Measurements from ENCODE around the gene MGST3. TPM values are rescaled to one million over a fixed set of nuclear protein-coding genes. Genes with fewer than 3 reads are reported as not detected.

The MGST3 gene
- total and polyA plus RNA-seq, 2 donors (not counting 1 experiment from before 2014, with no cell fraction given): 35.6 to 41.7 TPM

DNA sequence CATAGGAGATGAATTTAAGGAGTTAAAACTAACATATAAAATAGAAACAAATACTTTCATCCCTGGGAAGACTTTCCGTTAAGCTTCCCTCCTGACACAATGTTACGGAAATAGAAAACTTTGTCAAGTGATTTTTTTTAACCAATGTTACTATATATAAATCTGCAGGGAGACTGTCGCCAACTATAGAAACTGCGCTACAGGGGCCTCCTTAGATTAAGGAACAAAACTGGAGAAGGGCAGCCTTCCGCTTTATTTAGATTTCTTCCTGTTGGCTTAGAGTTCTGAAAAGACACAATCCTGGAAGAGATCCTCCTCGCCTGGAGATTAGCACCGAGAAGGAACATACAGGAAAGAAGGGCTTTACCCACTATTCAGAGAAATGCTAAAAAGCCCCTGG, 1.5 kb downstream of the MGST3 start:
- Histone ChIP-seq H3K9me3 (ENCODE audit: control extremely low read depth in 1 of 3, control insufficient read depth in 2 of 3, insufficient read depth in 1 of 3, low read length in 2 of 3) (no peaks in the 10 kb centered on the region), H3K27ac (ENCODE audit: low read length in 2 of 2) (no peak overlapping the region), H4K20me1 (ENCODE audit: control insufficient read depth, insufficient read depth, low read length, poor library complexity, severe bottlenecking) (peaks cover 7% of the 10 kb centered on the region), H3K4me3 (ENCODE audit: control extremely low read depth in 1 of 5, extremely low read depth in 1 of 5, insufficient read depth in 1 of 5, low read depth in 2 of 5, low read length in 4 of 5) (no peak overlapping the region), H2AFZ (ENCODE audit: insufficient read depth, low read depth, low read length, poor library complexity, severe bottlenecking) (no peak overlapping the region), H3K9ac (ENCODE audit: low read length) (peak overlapping the region; percentile 82), H3K27me3 (replicated peaks in 1 of 4; ENCODE audit: control extremely low read depth in 1 of 4, control insufficient read depth in 3 of 4, insufficient read depth in 4 of 4, low read length in 3 of 4) (no peaks in the 10 kb centered on the region), H3K4me1 (ENCODE audit: control insufficient read depth in 2 of 2, insufficient read depth in 2 of 2, low read length in 2 of 2) (peaks cover 30 to 36% of the 10 kb centered on the region in 2 donors), H3K36me3 (replicated peaks in 1 of 2; ENCODE audit: control extremely low read depth in 1 of 2, control insufficient read depth in 1 of 2, extremely low read depth in 1 of 2, insufficient read depth in 2 of 2, low read length in 1 of 2) (no peaks in the 10 kb centered on the region), H3K79me2 (ENCODE audit: control insufficient read depth, insufficient read depth, low read length) (peaks cover 28% of the 10 kb centered on the region), H3K4me2 (replicated peaks; ENCODE audit: low read depth, low read length, poor library complexity, severe bottlenecking) (peak overlapping the region; percentile 89)
- Mint-ChIP-seq H3K4me3 (peak overlapping the region; percentile 42), H3K27me3 (no peaks in the 10 kb centered on the region), H3K4me1 (peaks cover 36% of the 10 kb centered on the region), H3K9me3 (ENCODE audit: insufficient read depth) (no peaks in the 10 kb centered on the region), H3K27ac (no peak overlapping the region)
- ChIA-PET CTCF (interaction anchor here (2.1 kb wide), 1 partner anchor 35 kb away, joined by 9 read pairs; no protein-coding TSS in a partner anchor), POLR2A (interaction anchor here (2.4 kb wide), 1 partner anchor 137 kb away, joined by 7 read pairs; the partner anchor contains the start of gene TMCO1)
- DNase-seq (no peak), ATAC-seq (ENCODE audit: low read depth) (no peak)
- 52% methylated on average over 2 of the region's 7 CpGs for WGBS (ENCODE audit: insufficient coverage)
- TF ChIP-seq, protein P1, sequence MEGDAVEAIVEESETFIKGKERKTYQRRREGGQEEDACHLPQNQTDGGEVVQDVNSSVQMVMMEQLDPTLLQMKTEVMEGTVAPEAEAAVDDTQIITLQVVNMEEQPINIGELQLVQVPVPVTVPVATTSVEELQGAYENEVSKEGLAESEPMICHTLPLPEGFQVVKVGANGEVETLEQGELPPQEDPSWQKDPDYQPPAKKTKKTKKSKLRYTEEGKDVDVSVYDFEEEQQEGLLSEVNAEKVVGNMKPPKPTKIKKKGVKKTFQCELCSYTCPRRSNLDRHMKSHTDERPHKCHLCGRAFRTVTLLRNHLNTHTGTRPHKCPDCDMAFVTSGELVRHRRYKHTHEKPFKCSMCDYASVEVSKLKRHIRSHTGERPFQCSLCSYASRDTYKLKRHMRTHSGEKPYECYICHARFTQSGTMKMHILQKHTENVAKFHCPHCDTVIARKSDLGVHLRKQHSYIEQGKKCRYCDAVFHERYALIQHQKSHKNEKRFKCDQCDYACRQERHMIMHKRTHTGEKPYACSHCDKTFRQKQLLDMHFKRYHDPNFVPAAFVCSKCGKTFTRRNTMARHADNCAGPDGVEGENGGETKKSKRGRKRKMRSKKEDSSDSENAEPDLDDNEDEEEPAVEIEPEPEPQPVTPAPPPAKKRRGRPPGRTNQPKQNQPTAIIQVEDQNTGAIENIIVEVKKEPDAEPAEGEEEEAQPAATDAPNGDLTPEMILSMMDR (IDR thresholded peaks at IDR 0.05): no peak
- no peak for TF ChIP-seq EZH2 (IDR thresholded peaks at IDR 0.05; ENCODE audit: borderline replicate concordance, insufficient read depth, low read depth, low read length, poor library complexity, severe bottlenecking)
- intact Hi-C loops (cut with micrococcal nuclease): loop anchor here (10.0 kb wide), 1 partner anchor 192 kb away; the partner anchor contains the start of gene UCK2

DNA sequence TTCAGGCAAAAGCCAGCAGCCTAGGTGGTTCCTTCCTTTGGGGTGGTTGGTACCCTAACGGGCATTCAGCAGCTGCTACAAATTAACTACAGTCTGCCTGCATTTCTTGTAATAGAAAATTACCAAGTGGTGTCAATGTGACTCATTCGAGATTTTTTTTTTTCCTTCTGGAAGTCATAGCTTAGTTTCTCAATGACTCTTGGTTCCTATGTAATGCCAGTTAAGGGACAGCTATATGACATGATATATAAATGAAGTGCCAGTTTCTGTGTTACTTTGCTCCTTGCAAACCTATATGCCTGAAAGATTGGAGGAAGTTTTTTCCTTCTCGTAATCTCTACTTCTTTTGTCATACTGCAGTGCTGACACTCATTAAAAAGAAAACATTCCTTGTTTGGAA, 2.6 kb downstream of the MGST3 start:
- no peak for TF ChIP-seq EZH2 (IDR thresholded peaks at IDR 0.05; ENCODE audit: borderline replicate concordance, insufficient read depth, low read depth, low read length, poor library complexity, severe bottlenecking)
- TF ChIP-seq, protein P1 (IDR thresholded peaks at IDR 0.05): no peak
- CTCF ChIA-PET: no interaction called here
- H3K27me3 ChIP-seq (replicated peaks in 1 of 4; ENCODE audit: control extremely low read depth in 1 of 4, control insufficient read depth in 3 of 4, insufficient read depth in 4 of 4, low read length in 3 of 4): no peaks in the 10 kb centered on the region
- H3K4me1 ChIP-seq (ENCODE audit: control insufficient read depth in 2 of 2, insufficient read depth in 2 of 2, low read length in 2 of 2): peaks cover 30 to 36% of the 10 kb centered on the region in 2 donors
- ATAC-seq (ENCODE audit: low read depth) (no peak), DNase-seq (no peak)
- Mint-ChIP-seq H3K9me3 (ENCODE audit: insufficient read depth) (no peaks in the 10 kb centered on the region), H3K27ac (no peak overlapping the region), H3K4me1 (peaks cover 36% of the 10 kb centered on the region), H3K4me3 (no peak overlapping the region), H3K27me3 (no peaks in the 10 kb centered on the region)
- H3K4me3 ChIP-seq (ENCODE audit: control extremely low read depth in 1 of 5, extremely low read depth in 1 of 5, insufficient read depth in 1 of 5, low read depth in 2 of 5, low read length in 4 of 5): no peak overlapping the region
- H3K9ac ChIP-seq (ENCODE audit: low read length): no peak overlapping the region
- POLR2A ChIA-PET: no interaction called here
- no peaks in the 10 kb centered on the region for H3K9me3 ChIP-seq (ENCODE audit: control extremely low read depth in 1 of 3, control insufficient read depth in 2 of 3, insufficient read depth in 1 of 3, low read length in 2 of 3)
- no peak overlapping the region for H3K27ac ChIP-seq (ENCODE audit: low read length in 2 of 2)
- peaks cover 12% of the 10 kb centered on the region for H4K20me1 ChIP-seq (ENCODE audit: control insufficient read depth, insufficient read depth, low read length, poor library complexity, severe bottlenecking)
- intact Hi-C loops (cut with micrococcal nuclease): loop anchor here (10.0 kb wide), 1 partner anchor 191 kb away; the partner anchor contains the start of gene UCK2
- no peaks in the 10 kb centered on the region for H3K36me3 ChIP-seq (replicated peaks in 1 of 2; ENCODE audit: control extremely low read depth in 1 of 2, control insufficient read depth in 1 of 2, extremely low read depth in 1 of 2, insufficient read depth in 2 of 2, low read length in 1 of 2)
- H3K4me2 ChIP-seq (replicated peaks; ENCODE audit: low read depth, low read length, poor library complexity, severe bottlenecking): no peak overlapping the region
- H3K79me2 ChIP-seq (ENCODE audit: control insufficient read depth, insufficient read depth, low read length): peaks cover 37% of the 10 kb centered on the region
- H2AFZ ChIP-seq (ENCODE audit: insufficient read depth, low read depth, low read length, poor library complexity, severe bottlenecking): no peak overlapping the region
- WGBS (ENCODE audit: insufficient coverage): no CpG with 5 or more reads among the region's 3 CpGs

Measured in B cell (primary cell).